HG03442 (cell line): ENCODE measurements around the gene SOWAHC.
A peak's percentile ranks its signal among the peaks of the same experiment; 100 is the strongest.
"Not testable (repeated sequence)": the region's sequence is repeated elsewhere in the genome, so short reads cannot be mapped to it uniquely, and the experiment has no call there.

Experiments
- ATAC-seq: cut with Tn5 transposase; IDR thresholded peaks from one replicate; pipeline ENCODE4 v1.9.1; 2021; ENCODE audit warnings: mild to moderate bottlenecking, moderate library complexity; ENCODE audit not compliant: unreplicated experiment

Gene SOWAHC

GRCh38 chr2:109613922-109614714 is at the start of gene SOWAHC, which contains the start of gene SEPTIN10:
TSS of gene SOWAHC (plus strand) at chr2:109614364. CDS start at chr2:109614490, 126 bp downstream.
TSS of gene SEPTIN10 (minus strand) at chr2:109613966. CDS start at chr2:109613827, 139 bp downstream.
- peak; percentile 80 for ATAC-seq

- ATAC-seq, result no peak
Observed at GRCh38 chr2:109575373-109575772, 38.8 kb upstream of the SOWAHC start.

GRCh38 chr2:109577630-109578029 is 36.5 kb upstream of the SOWAHC start:
- ATAC-seq, result not testable (repeated sequence)

GRCh38 chr2:109582928-109583895 is 31.0 kb upstream of the SOWAHC start:
- ATAC-seq, result peak; percentile 60

GRCh38 chr2:109586687-109587086 is 27.5 kb upstream of the SOWAHC start:
- ATAC-seq, result no peak

- no peak for ATAC-seq
Observed at GRCh38 chr2:109591206-109591605, 23.0 kb upstream of the SOWAHC start.

- no peak for ATAC-seq
Observed at GRCh38 chr2:109592905-109593304, 21.3 kb upstream of the SOWAHC start.

GRCh38 chr2:109594246-109594885 is 19.8 kb upstream of the SOWAHC start:
- ATAC-seq, result no peak

- ATAC-seq, result no peak
Observed at GRCh38 chr2:109595644-109596043, 18.5 kb upstream of the SOWAHC start.

- peak; percentile 55 for ATAC-seq
Observed at GRCh38 chr2:109597283-109597682, 16.9 kb upstream of the SOWAHC start.

GRCh38 chr2:109601783-109602182 is 12.4 kb upstream of the SOWAHC start:
- ATAC-seq, result no peak

- ATAC-seq, result no peak
Observed at GRCh38 chr2:109602617-109603188, 11.5 kb upstream of the SOWAHC start.

- ATAC-seq, result no peak
Observed at GRCh38 chr2:109604597-109604996, 9.6 kb upstream of the SOWAHC start.

GRCh38 chr2:109607766-109608165 is 6.4 kb upstream of the SOWAHC start:
- no peak for ATAC-seq

GRCh38 chr2:109609352-109610024 is 4.7 kb upstream of the SOWAHC start:
- no peak for ATAC-seq

- no peak for ATAC-seq
Observed at GRCh38 chr2:109611467-109612095, 2.6 kb upstream of the SOWAHC start.

GRCh38 chr2:109613081-109613921 is 863 bp upstream of the SOWAHC start:
- ATAC-seq, result peak; percentile 26

- no peak for ATAC-seq
Observed at GRCh38 chr2:109614715-109615636, 812 bp downstream of the SOWAHC start.
